Epithelial cell of proximal tubule (primary cell): ENCODE measurements around the gene SYNGR3. TPM values are rescaled to one million over a fixed set of nuclear protein-coding genes. Genes with fewer than 3 reads are reported as not detected.
A peak's percentile ranks its signal among the peaks of the same experiment; 100 is the strongest.

Experiments
- DNase-seq: peaks from one replicate; pipeline ENCODE4 v3.0.0-alpha.2; 2011; ENCODE audit warnings: low read depth
- H3K4me3 ChIP-seq: 2 replicates; pipeline ENCODE4 v1.5.1; 2011; ENCODE audit warnings: low read depth, mild to moderate bottlenecking, low read length
- CTCF ChIP-seq: conservative IDR thresholded peaks from 2 replicates; pipeline ENCODE4 v1.5.1; 2012; ENCODE audit warnings: low read depth, mild to moderate bottlenecking, low read length
- total RNA-seq: library from RNA; depleted of rRNA; stranded (reverse); fragments of >200 nt; gene quantifications from 2 replicates; pipeline ENCODE4 v1.2.3, GENCODE V29; 2015

The SYNGR3 gene
- 8.5 and 22.0 TPM in 2 replicates for total RNA-seq

DNA sequence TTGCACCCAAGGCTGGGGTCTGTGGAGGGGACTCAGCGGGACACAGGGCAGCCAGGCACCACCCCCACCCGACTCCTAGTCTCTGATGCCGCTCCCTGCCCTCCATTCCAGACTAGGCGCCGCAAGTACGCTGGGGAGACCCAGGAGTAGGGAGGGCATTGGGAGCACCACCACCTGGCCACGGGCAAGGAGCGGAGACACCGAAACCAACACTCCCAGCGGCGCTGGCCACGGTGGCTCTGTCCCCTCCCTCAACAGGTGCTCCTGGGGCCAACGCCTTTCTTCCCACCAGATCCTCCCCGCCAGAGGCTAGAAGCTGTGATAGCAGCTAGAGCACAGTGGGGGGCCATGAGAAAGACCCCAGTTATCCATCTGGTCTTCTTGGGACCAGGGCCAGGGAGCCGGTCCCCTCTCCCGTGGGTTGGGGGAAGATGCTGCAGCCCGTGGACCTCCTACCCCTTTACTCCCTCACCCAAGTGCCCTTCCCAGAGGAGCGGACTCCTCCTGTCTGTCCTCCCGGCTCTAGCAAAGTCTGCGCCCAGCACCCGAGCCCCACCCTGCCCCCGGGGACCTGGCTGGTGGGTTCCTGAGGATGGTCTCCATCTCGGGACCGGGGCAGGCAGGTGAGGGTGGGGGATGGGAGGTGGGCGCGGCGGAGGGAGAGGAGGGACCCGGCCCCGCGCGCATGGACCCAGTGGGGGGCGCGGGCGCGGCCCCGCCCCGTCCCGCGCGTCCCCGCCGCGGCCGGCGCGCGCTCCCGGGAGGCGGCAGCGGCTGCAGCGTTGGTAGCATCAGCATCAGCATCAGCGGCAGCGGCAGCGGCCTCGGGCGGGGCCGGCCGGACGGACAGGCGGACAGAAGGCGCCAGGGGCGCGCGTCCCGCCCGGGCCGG, at the start of gene SYNGR3:
SYNGR3 (plus strand) TSS at position 762 of the 892 bp plus-strand sequence. CDS start 133 bp downstream, outside the sequence.
- DNase-seq, result no peak
- peak within 1 kb of the TSS; percentile 40 for H3K4me3 ChIP-seq

GRCh38 chr16:1940273-1941161, 49.3 kb upstream of the SYNGR3 start:
- H3K4me3 ChIP-seq, result peak overlapping the region; percentile 98
- no peak for DNase-seq
- no peak for TF ChIP-seq CTCF

More for the DNA sequence above, at the start of gene SYNGR3:
- TF ChIP-seq CTCF, result no peak

DNA sequence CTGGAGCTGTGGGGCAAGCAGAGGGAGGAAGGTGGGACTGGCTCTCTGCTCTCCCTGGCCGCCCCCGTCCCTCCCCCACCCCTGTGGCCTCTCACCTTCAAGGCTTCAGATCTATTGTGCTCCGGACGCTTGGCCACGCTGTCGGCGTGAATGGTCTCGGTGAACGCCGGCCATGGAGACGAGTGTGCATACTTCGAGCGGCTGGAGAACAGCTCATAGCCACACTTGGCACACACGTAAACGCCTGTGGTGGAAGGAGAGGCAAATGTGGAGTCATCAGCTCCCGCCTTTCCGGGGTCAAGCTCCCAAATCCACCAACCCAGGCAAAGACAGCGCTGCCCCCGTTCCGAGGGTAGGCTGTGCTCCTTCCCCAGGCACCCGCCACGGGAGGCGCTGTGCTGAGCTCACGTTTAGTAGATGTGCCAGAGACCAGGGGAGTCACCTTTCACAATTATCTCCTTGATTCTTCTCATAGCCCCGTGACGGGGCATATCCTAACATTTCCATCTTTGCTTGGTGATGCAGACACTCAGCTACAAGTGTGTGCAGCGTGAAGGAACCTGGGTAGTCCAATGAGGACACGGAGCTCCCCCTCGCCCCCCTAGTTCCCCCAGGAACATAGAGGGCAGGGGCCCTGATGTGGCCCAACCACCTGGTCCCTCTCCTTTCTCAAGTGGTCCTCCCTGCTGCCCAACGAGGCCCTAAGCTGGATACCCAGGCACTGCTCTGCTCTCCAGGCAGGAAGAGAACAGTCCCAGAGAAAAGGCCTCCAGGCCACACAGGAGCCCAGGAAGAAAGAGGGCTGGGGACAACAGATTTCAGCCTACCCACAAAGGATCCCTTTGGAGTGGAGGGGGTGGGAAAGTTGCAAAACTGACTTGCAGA, 48.4 kb upstream of the SYNGR3 start:
- DNase-seq, result peak; percentile 70
- peak overlapping the region; percentile 98 for H3K4me3 ChIP-seq
- TF ChIP-seq CTCF, result peak; percentile 70

DNA sequence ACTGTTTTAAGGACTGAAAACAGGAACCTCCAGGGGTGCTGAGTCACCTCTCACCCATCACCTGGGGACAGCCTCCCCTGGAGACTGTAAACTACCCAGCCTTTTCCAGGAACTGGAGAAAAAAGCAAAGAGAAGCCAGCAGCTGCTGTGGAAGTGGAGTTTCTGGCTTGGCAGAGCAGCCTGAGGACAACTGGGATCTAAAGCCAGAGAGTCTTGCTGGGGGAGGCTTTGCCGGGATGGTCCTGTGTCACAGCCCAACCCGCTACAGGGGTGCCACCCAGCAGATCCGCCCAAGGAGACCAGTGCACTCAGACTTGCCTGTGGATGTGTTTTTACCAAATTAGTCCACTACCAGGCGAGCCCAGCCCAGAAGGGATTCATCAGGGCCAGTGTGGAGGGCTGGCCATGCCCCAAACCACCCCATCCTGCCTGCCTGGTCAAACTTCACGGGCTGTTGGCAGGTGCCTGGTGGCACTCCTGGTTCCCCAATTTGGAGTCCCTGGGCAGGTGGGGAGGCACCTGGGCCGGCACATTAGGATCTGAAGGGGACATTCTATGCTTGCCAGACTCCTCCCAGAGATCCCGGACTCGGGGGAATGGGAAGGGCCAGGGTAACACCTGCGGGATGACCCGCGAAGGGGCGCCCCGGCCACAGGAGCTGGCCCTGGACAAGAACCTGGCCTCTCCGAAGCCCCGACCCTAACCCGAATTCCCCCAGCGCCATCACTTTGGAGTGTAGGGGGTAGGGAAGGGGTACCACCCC, 47.5 kb upstream of the SYNGR3 start:
- peak overlapping the region; percentile 98 for H3K4me3 ChIP-seq
- DNase-seq, result no peak
- no peak for TF ChIP-seq CTCF

DNA sequence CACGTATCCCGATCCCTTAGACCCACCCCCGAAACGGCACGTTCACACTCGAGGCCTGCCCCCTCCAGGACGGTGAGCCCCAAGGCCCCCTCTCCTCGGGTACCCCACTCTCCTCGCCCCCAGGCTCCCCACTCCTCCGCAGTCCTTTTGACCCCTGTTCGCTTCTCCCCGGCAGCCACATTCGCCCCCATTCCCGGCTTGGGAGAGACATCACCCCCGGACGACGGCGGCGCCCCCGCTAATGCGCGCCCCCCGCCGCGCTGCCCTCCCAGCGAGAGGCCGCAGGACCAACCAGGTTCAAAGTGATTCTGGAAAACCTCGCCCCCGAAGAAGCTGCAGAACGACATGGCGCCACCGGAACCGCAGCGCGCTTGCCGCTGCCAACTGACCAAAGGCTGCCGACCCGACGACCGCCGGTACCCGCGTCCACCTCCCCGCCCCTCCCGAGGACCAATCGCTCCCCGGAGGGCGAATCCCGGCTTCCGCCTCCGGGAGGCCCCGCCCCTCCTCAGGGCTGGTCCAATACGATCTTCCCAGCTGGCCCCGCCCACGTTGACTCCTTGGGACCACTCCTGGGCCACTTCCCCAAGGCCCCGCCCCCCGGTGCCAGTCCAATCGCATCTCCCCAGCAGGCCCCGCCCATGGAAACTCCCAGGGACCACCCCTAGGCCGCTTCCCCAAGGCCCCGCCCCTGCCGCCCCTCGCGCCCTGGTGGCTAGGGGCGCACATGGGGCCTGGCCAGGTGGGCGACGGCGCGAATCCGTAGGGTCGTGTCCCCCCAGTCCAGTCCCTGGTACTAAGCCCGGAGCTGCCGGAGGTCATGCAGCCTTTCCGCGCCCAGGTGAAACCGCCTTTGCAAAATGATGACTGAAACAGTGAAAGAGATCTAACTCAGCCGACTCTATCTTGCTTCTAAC, 46.7 kb upstream of the SYNGR3 start, which contains the start of gene MSRB1:
MSRB1 (minus strand) TSS at position 390 of the 917 bp plus-strand sequence; CDS start at position 347, 43 bp downstream.
- no peak for TF ChIP-seq CTCF
- peak within 1 kb of the TSS; percentile 98 for H3K4me3 ChIP-seq
- peak; percentile 67 for DNase-seq
